A549 treated with AZD9567 at 1 μM for 4 hours (cell line): ENCODE data around the gene EPHA2. TPM values are rescaled to one million over a fixed set of nuclear protein-coding genes. Genes with fewer than 3 reads are reported as not detected.

Experiments used
- total RNA-seq: library from RNA; stranded (reverse); fragments of 200-300 nt; extraction: Qiagen RNA extraction; gene quantifications from 5 replicates; pipeline ENCODE4 v1.2.3, GENCODE V29; 2022; ENCODE audit not compliant: insufficient read depth

EPHA2 gene
- 107 to 138 TPM (median 123 TPM) in 5 replicates for total RNA-seq

DNA sequence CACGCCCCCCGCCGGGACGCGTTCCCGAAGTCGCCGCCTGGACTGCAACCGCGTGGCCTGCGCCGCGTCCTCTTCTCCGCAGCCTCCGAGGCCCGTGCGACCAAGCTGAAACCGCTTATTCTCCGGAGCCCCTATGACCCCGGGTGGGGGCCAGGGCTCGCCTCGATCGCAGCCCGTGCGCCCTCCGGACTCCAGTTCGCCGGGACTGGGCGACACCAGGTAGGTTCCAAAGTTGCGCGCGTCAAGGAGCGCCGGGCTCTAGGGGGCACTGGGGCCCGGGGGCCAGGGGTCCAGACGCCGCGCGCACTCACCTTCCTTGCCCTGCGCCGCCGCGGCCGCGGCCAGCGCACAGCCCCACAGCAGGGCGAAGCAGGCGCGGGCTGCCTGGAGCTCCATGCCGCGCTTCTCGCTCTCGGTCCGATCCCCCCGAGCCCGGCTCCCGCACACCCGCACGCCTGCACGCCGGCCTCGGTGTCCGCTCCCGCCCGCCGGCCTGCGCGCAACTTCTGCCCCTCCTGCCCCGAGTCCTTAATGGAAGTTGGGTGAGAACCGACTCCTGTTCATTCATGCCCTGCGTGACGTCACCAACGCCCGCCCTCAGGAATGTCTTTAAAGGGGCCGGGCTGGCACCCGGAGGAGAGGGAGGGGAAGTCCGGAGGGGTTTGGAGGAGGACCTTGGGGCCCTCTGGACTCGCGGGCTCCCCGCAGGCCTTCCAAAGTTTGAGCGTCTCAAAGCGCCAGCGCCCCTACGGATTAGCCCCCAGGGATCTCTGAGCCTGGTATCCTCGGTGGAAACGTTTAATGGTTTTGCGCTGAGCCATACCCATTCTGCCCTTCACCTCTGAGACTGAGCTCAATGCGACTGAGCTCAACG, at the start of gene EPHA2:
Gene EPHA2 (minus strand): TSS at position 533 of the 874 bp plus-strand sequence. CDS start 137 bp downstream, at position 396.

Other genes starting within 250 kb of the EPHA2 start
- 11.9 to 14.4 TPM (median 14.2 TPM) in 5 replicates for gene ZBTB17, start 180.0 kb downstream of the EPHA2 start, total RNA-seq
- not detected in 5 replicates for gene SRARP, start 151.8 kb downstream of the EPHA2 start, total RNA-seq
- 0.05 to 0.10 TPM in 2 of 5 replicates, not detected in the others for gene HSPB7, start 138.0 kb downstream of the EPHA2 start, total RNA-seq
- gene CLCNKA, start 134.0 kb downstream of the EPHA2 start, total RNA-seq, result 0.05 to 0.13 TPM (median 0.07 TPM) in 4 of 5 replicates, not detected in the other
- 0.03 to 0.14 TPM (median 0.09 TPM) in 4 of 5 replicates, not detected in the other for gene CLCNKB, start 112.3 kb downstream of the EPHA2 start, total RNA-seq
- gene FAM131C, start 82.4 kb downstream of the EPHA2 start, total RNA-seq, result 7.7 to 15.6 TPM (median 15.0 TPM) in 5 replicates
- 2.3 to 6.6 TPM (median 5.6 TPM) in 5 replicates for gene ARHGEF19, start 56.6 kb upstream of the EPHA2 start, total RNA-seq
- 2.4 to 3.9 TPM (median 3.1 TPM) in 4 of 5 replicates, not detected in the other for gene CPLANE2, start 81.1 kb upstream of the EPHA2 start, total RNA-seq
- gene FBXO42, start 196.4 kb upstream of the EPHA2 start, total RNA-seq, result 8.6 to 11.8 TPM (median 9.6 TPM) in 5 replicates
- 90.1 to 98.0 TPM (median 90.9 TPM) in 5 replicates for gene SZRD1, start 211.2 kb upstream of the EPHA2 start, total RNA-seq